GM18873 (cell line): ENCODE results near the gene MYRF.
A peak's percentile ranks its signal among the peaks of the same experiment; 100 is the strongest.

ENCODE experiments used
- ATAC-seq: cut with Tn5 transposase; IDR thresholded peaks from one replicate; pipeline ENCODE4 v1.9.1; 2021; ENCODE audit warnings: mild to moderate bottlenecking, moderate library complexity, moderate number of reproducible peaks; ENCODE audit not compliant: unreplicated experiment, low FRiP score

The MYRF gene

DNA sequence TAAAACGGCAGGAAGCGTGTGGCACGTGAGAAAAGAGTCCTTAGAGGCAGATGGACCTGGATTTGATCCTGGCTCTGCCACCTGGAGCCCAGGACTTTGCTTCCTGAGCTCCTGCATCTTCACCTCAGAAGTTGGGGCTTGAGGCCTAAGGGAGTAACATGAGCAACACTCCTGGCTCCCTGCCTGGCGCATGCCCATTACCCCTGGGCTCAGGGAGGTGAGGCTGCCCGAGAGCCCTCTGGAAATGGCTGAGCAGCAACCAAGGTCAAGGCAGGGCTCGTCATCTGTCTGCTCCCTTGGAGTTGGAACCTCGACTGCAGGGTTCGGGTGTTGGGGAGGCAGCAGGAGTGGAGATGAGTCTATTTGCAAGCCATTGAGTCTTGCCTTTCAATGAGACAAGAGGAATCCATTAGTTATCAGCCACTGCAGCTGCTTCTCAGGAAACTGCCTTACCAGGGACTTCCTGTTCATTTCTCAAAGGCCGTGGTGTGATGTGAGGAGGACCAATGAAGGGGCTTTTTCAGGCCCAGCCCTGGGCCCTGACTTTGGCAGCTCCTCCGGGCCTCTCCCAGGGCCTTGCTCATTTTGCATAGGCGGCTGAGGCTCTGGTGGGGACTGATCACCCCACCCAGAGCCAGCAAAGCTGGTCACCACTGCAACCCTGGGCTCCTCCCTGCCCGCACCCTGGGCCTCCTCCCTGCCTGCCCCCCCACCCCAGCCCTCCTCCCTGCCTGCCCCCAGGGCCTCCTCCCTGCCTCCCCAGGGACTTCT, 82.0 kb downstream of the MYRF start:
- peak; percentile 75 for ATAC-seq

DNA sequence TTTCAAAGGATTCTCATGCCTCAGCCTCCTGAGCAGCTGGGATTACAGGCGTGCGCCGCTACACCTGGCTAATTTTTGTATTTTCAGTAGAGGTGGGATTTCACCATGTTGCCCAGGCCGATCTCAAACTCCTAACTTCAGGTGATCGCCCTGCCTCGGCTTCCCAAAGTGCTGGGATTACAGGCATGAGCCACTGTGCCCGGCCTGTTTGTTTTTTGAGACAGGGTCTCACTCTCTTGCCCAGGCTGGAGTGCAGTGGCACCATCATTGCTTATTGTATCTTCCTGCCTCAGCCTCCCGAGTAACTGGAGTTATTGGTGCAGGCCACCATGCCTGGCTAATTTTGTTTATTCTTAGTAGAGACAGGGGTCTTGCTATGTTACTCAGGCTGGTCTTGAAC, 83.8 kb downstream of the MYRF start:
- ATAC-seq, result no peak

- ATAC-seq, result no peak
Measured at GRCh38 chr11:61837411-61838005, 85.1 kb downstream of the MYRF start.
